ENCODE data around the gene METTL25. TPM values are rescaled to one million over a fixed set of nuclear protein-coding genes. Genes with fewer than 3 reads are reported as not detected.

Gene METTL25
- total and polyA plus RNA-seq, 2 of the 8 experiments (the other 6 are each of a cell fraction or from before 2014, with no cell fraction given) = 2.4 to 8.3 TPM

GRCh38 chr12:82481954-82482353, 123.6 kb downstream of the METTL25 start (continued):
- TF ChIP-seq CHD7 (IDR thresholded peaks at IDR 0.05; ENCODE audit: insufficient replicate concordance, low read length) (no peak), POLR2AphosphoS5 (IDR thresholded peaks at IDR 0.05; ENCODE audit: low read depth, low read length) (no peak), JUN (IDR thresholded peaks at IDR 0.05; ENCODE audit: low read depth, low read length) (no peak), ATF3 (IDR thresholded peaks at IDR 0.05; ENCODE audit: insufficient read depth, low read depth, low read length) (no peak), NANOG (IDR thresholded peaks at IDR 0.05; ENCODE audit: insufficient read depth, low read depth, low read length, poor library complexity, severe bottlenecking) (no peak), SP1 (IDR thresholded peaks at IDR 0.05; ENCODE audit: low read depth, low read length) (no peak), PHF8 (conservative IDR thresholded peaks at IDR 0.05; ENCODE audit: low read depth, low read length) (no peak), TCF12 (IDR thresholded peaks at IDR 0.05; ENCODE audit: low read depth, low read length) (no peak), FOSL1 (IDR thresholded peaks at IDR 0.05; ENCODE audit: insufficient read depth, low read depth, low read length) (no peak), POU5F1 (IDR thresholded peaks at IDR 0.05; ENCODE audit: low read depth, low read length) (no peak), TAF1 (IDR thresholded peaks at IDR 0.05; ENCODE audit: low read depth, low read length) (no peak), SIRT6 (IDR thresholded peaks at IDR 0.05; ENCODE audit: low read length) (no peak)
